ENCODE data around the gene REST. TPM values are rescaled to one million over a fixed set of nuclear protein-coding genes. Genes with fewer than 3 reads are reported as not detected.
"Not testable (repeated sequence)": the region's sequence is repeated elsewhere in the genome, so short reads cannot be mapped to it uniquely, and the experiment has no call there.

Gene REST
- total RNA-seq, 2 experiments from 2014 or later: 52.2 to 56.7 TPM

DNA sequence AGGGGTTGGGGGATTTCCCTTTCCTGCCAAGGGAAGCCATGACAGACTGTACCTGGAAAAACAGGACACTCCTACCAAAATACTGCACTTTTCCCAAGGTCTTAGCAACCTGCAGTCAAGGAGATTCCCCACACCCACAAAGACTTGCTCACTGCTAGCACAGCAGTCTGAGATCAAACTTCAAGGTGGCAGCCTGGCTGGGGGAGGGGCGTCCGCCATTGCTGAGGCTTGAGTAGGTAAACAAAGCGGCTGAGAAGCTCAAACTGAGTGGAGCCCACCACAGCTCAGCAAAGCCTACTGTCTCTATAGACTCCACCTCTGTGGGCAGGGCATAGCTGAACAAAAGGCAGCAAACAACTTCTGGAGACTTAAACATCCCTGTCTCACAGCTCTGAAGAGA, 23.2 kb upstream of the REST start:
- not testable (repeated sequence) for H3K4me1 Mint-ChIP-seq; ATAC-seq (ENCODE audit: low read depth)
- H3K27me3 Mint-ChIP-seq: peaks cover 23% of the 10 kb centered on the region

DNA sequence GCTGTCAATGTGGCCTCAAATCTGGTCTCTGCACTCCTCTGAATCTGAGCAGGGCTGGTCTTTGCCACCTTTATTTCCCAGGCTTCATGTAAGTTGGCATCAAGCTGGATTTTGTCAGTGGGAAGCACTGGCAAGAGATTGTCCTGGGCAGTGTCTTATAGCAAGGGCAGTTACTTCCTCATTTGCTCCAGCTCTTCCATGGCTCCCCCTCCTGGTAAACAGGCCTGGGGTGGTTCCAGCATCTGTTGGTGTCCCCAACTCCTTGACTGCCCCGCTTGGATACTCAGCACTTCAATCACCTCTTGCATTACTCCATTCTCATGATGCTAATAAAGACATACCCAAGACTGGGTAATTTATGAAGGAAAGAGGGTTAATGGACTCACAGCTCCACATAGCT, 15.0 kb upstream of the REST start:
- no peak for DNase-seq
- H3K27ac Mint-ChIP-seq: no peak overlapping the region
- H3K36me3 Mint-ChIP-seq: no peaks in the 10 kb centered on the region
- no peak overlapping the region for H3K4me3 Mint-ChIP-seq
- no peaks in the 10 kb centered on the region for H3K4me1 Mint-ChIP-seq
- H3K9me3 Mint-ChIP-seq: no peaks in the 10 kb centered on the region
- no peak for ATAC-seq (ENCODE audit: low read depth)
- POLR2A ChIA-PET: interaction anchor here (0.5 kb wide), 1 partner anchor 57 kb away, joined by 3 read pairs; no protein-coding TSS in a partner anchor
- H3K27me3 Mint-ChIP-seq: peaks cover 15% of the 10 kb centered on the region

More for the DNA sequence above, 23.2 kb upstream of the REST start:
- H3K9me3 Mint-ChIP-seq, H3K36me3 Mint-ChIP-seq, H3K4me3 Mint-ChIP-seq, DNase-seq, POLR2A ChIA-PET, H3K27ac Mint-ChIP-seq: not testable (repeated sequence)

DNA sequence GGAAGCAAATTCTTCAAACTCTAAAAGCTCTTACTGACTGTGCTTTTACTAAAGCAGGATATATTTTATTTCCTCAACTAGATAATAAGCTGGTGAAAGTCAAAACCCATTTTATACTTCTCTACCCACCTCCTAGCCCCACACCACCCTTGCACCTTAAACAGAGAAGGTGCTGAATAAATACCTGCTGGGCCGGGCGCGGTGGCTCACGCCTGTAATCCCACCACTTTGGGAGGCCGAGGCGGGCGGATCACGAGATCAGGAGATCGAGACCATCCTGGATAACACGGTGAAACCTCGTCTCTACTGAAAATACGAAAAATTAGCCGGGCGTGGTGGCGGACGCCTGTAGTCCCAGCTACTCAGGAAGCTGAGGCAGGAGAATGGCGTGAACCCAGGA, 9.9 kb upstream of the REST start:
- POLR2A ChIA-PET; ATAC-seq (ENCODE audit: low read depth); H3K4me1 Mint-ChIP-seq; H3K27ac Mint-ChIP-seq; H3K27me3 Mint-ChIP-seq; H3K9me3 Mint-ChIP-seq; H3K4me3 Mint-ChIP-seq; H3K36me3 Mint-ChIP-seq; DNase-seq: not testable (repeated sequence)

DNA sequence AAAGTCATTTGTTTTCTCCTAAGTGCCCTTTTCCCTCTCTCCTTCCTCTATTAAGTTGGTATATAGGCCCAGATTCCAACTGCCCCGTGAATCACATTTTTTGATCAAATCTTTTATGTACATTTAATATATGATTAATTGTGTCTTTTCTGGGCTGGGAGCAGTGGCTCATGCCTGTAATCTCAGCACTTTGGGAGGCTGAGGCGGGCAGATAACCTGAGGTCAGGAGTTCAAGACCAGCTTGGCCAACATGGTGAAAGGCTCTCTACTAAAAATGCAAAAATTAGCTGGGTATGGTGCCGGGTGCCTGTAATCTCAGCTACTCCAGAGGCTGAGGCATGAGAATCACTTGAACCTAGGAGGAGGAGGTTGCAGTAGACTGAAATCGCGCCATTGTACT, 7.5 kb upstream of the REST start:
- ATAC-seq (ENCODE audit: low read depth); H3K27me3 Mint-ChIP-seq: not testable (repeated sequence)

GRCh38 chr4:56902703-56903102, 5.0 kb upstream of the REST start:
- Mint-ChIP-seq H3K36me3 (no peaks in the 10 kb centered on the region), H3K27me3 (peaks cover 6% of the 10 kb centered on the region), H3K9me3 (no peaks in the 10 kb centered on the region), H3K4me3 (no peak overlapping the region), H3K27ac (no peak overlapping the region), H3K4me1 (peaks cover 11% of the 10 kb centered on the region)
- ATAC-seq (ENCODE audit: low read depth): no peak
- DNase-seq: no peak
- POLR2A ChIA-PET: no interaction called here

More for the DNA sequence above, 7.5 kb upstream of the REST start:
- H3K4me1 Mint-ChIP-seq, H3K36me3 Mint-ChIP-seq, H3K9me3 Mint-ChIP-seq, POLR2A ChIA-PET, H3K4me3 Mint-ChIP-seq, H3K27ac Mint-ChIP-seq, DNase-seq: not testable (repeated sequence)

DNA sequence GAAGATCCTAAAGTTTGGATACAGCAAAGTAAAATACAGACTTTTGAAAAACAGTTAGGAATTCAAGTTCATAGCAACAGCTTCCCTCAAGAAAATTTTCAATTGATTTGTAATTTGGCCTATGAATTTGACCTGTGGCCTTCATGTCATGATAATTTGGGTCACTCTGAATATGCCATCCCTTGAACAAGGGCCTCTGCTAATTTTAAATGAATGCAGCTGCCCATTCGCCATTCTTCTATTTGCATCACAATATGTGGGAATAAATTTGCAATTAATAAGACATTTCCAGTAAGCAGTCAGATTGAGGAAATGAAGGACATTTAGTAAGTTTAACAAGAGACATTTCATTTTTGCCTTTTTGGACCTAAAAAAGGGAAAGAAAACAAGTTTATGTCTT, 1.9 kb upstream of the REST start:
- ATAC-seq (ENCODE audit: low read depth): no peak

DNA sequence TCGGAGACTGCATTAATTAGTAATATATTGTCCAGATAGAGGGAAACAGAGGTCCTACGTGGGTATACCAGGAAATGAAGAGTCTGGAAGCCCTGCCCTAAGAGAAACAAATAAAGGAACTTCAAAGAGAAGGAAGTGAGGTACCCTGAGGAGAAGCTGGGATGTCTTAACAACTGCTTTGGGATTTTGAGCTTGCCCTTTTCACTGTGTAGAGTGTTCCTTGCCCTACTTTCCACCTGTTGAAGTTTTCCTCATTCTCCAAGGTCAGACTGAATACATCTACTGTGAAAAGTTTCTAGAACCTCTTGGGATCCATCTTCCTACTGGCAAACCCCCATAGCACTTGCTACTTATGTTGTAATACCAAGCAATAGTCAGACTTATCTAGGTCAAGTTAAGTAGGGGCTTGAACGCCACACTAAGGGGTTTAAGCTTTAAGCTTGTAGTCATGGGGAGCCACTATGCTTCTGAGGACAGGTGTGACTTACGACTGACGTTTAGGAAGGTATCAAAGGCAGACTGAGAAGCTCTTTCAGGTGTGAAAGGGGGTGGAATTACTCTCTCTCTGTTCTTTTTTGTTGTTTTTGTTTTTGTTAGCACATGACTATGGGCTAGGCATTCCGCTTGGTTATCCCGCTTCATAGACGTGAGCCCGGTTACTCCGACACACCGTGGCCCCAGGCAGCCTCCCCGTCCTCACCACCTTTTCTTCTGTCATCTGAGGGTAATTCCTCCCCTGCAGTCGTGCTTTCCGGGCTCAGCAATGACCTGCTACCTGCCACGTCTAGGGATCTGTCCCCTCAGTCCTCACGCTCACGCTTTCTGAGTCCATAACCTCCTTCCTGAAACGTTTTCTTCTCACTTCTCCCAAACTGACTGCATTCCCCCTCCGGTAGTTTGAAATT, 959 bp upstream of the REST start:
- no peak for ATAC-seq (ENCODE audit: low read depth)
- H3K4me3 Mint-ChIP-seq: peak overlapping the region; percentile 84
- no peaks in the 10 kb centered on the region for H3K9me3 Mint-ChIP-seq
- DNase-seq: peak; percentile 32
- POLR2A ChIA-PET: interaction anchor here (0.6 to 5.2 kb wide), 8 partner anchors 70 to 1361 kb away, joined by 3 to 107 read pairs (median 4); partner anchors contain the start of genes AASDH, NOA1, PAICS and POLR2B
- peaks cover 10% of the 10 kb centered on the region for H3K36me3 Mint-ChIP-seq
- H3K27me3 Mint-ChIP-seq: peaks cover 3% of the 10 kb centered on the region
- peaks cover 32% of the 10 kb centered on the region for H3K4me1 Mint-ChIP-seq
- peak overlapping the region; percentile 78 for H3K27ac Mint-ChIP-seq

More for the DNA sequence above, 1.9 kb upstream of the REST start:
- no peak for DNase-seq
- Mint-ChIP-seq H3K36me3 (peaks cover 3% of the 10 kb centered on the region), H3K4me3 (no peak overlapping the region), H3K9me3 (no peaks in the 10 kb centered on the region), H3K27ac (no peak overlapping the region), H3K4me1 (peaks cover 22% of the 10 kb centered on the region), H3K27me3 (peaks cover 6% of the 10 kb centered on the region)
- POLR2A ChIA-PET: no interaction called here

DNA sequence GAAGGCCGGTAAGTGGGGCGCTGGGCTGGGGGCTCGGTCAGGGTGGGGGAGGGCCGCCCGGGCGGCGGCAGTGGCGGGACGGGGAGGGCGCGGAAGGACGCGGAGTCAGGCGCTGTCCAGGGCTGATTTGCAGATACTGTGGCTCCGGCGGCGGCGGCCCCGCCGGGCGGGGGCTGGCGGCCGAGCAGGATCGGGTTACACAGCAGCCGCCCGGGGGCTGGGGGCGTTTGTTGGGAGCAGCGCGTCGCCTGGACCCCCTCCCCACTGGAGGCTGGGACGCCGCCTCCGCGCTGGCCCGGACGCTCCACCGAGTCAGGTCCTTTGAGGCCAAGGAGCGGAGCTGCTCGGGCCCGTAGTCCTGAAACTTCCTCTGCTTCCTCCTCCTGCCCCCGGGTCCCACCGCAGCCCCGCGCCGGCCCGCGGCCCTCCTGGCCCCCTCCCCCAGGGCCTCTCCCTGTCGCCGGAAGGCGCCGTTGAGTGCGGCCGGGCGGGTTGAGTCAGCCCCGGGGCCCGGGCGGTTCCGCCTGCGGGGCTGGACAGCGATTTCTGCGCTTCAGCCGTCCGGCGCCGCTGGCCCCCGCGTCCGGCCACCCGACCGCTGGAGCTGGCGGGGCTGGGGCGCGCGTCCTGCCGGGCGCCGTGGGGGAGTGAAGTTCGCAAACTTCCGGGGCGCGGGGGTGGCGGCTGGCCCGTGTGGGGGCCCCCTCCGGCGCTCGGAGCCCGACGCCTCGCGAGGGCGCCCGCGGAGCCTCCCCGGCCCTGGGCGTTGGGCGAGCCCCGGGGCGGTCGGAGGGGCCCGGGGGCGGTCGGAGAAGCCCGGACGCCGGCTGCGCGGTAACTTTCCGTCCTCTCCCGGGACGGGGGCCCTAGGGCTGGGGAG, 746 bp downstream of the REST start:
- Mint-ChIP-seq H3K36me3 (peaks cover 10% of the 10 kb centered on the region), H3K4me1 (peaks cover 38% of the 10 kb centered on the region), H3K27ac (peak overlapping the region; percentile 97), H3K27me3 (peaks cover 3% of the 10 kb centered on the region), H3K9me3 (no peaks in the 10 kb centered on the region), H3K4me3 (peak overlapping the region; percentile 98)
- peak; percentile 84 for DNase-seq
- POLR2A ChIA-PET: interaction anchor here (0.5 to 5.2 kb wide), 7 partner anchors 52 to 1054 kb away, joined by 3 to 107 read pairs (median 6); partner anchors contain the start of genes AASDH, NOA1, PAICS and POLR2B
- ATAC-seq (ENCODE audit: low read depth): peak; percentile 68

GRCh38 chr4:56909086-56909894, 1.6 kb downstream of the REST start:
- POLR2A ChIA-PET: interaction anchor here (0.7 to 5.2 kb wide), 5 partner anchors 51 to 523 kb away, joined by 3 to 107 read pairs (median 6); partner anchors contain the start of genes NOA1, PAICS, POLR2B and PPAT

DNA sequence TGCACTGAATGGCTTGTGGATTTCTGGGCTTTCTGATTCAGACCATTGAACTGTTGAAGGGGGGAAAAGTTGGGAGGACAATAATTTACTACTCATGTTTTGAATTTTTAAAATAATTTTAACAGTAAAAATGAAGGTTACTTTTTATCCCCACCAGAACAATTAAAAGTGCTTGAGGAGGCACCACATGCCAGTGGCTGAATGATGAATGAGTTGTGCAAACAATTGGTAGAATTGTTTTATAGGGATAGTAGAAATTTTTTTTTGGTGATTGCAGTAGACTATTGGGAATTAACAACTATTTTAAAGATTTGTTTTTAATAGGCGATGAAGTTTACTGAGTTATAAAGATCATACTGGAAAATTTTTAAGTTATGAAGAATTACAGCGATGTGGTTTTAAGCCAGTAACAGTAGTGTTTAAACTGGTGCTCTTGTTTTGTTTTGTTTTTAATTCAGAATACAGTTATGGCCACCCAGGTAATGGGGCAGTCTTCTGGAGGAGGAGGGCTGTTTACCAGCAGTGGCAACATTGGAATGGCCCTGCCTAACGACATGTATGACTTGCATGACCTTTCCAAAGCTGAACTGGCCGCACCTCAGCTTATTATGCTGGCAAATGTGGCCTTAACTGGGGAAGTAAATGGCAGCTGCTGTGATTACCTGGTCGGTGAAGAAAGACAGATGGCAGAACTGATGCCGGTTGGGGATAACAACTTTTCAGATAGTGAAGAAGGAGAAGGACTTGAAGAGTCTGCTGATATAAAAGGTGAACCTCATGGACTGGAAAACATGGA, 2.7 kb downstream of the REST start:
- peak overlapping the region; percentile 98 for H3K4me3 Mint-ChIP-seq
- ATAC-seq (ENCODE audit: low read depth) (no peak), DNase-seq (no peak)
- POLR2A ChIA-PET: interaction anchor here (1.1 to 5.2 kb wide), 2 partner anchors 68 to 524 kb away, joined by 6 to 107 read pairs; partner anchors contain the start of genes NOA1 and POLR2B
- H3K4me1 Mint-ChIP-seq: peaks cover 41% of the 10 kb centered on the region
- no peaks in the 10 kb centered on the region for H3K9me3 Mint-ChIP-seq
- no peaks in the 10 kb centered on the region for H3K27me3 Mint-ChIP-seq
- peak overlapping the region; percentile 97 for H3K27ac Mint-ChIP-seq
- H3K36me3 Mint-ChIP-seq: peaks cover 10% of the 10 kb centered on the region

More at GRCh38 chr4:56909086-56909894, 1.6 kb downstream of the REST start:
- Mint-ChIP-seq H3K27ac (peak overlapping the region; percentile 97), H3K9me3 (no peaks in the 10 kb centered on the region), H3K36me3 (peaks cover 10% of the 10 kb centered on the region), H3K4me3 (peak overlapping the region; percentile 98), H3K4me1 (peaks cover 40% of the 10 kb centered on the region), H3K27me3 (no peaks in the 10 kb centered on the region)
- DNase-seq (no peak), ATAC-seq (ENCODE audit: low read depth) (peak; percentile 24)

- POLR2A ChIA-PET: no interaction called here
- H3K4me3 Mint-ChIP-seq: no peak overlapping the region
- no peak for DNase-seq
- no peaks in the 10 kb centered on the region for H3K9me3 Mint-ChIP-seq
- no peak overlapping the region for H3K27ac Mint-ChIP-seq
- H3K27me3 Mint-ChIP-seq: no peaks in the 10 kb centered on the region
- H3K36me3 Mint-ChIP-seq: peaks cover 15% of the 10 kb centered on the region
- H3K4me1 Mint-ChIP-seq: peaks cover 43% of the 10 kb centered on the region
- no peak for ATAC-seq (ENCODE audit: low read depth)
Observed at GRCh38 chr4:56914336-56914735, 6.6 kb downstream of the REST start.

GRCh38 chr4:56914977-56915376, 7.3 kb downstream of the REST start:
- POLR2A ChIA-PET: interaction anchor here (0.7 kb wide), 1 partner anchor 63 kb away, joined by 4 read pairs; no protein-coding TSS in a partner anchor
- Mint-ChIP-seq H3K4me1 (peaks cover 38% of the 10 kb centered on the region), H3K36me3 (peaks cover 19% of the 10 kb centered on the region)
- H3K9me3 Mint-ChIP-seq; H3K4me3 Mint-ChIP-seq; H3K27me3 Mint-ChIP-seq; DNase-seq; H3K27ac Mint-ChIP-seq; ATAC-seq (ENCODE audit: low read depth): not testable (repeated sequence)

All from activated naive CD8-positive, alpha-beta T cell treated with anti-CD3 and anti-CD28 coated beads, Interleukin-2, amount 10 ng/mL, durations not matched to agents 7 days and 5 days (primary cell).